Naive thymus-derived CD4-positive, alpha-beta T cell (primary cell): ENCODE measurements around the gene IFT22. TPM values are rescaled to one million over a fixed set of nuclear protein-coding genes. Genes with fewer than 3 reads are reported as not detected.
A peak's percentile ranks its signal among the peaks of the same experiment; 100 is the strongest.
"Not testable (repeated sequence)": the region's sequence is repeated elsewhere in the genome, so short reads cannot be mapped to it uniquely, and the experiment has no call there.

ENCODE experiments used
- ATAC-seq: fragments of 150-1000 bp; cut with Tn5 transposase; 2 replicates; pipeline ENCODE4 v1.10.0; 2021; ENCODE audit warnings: mild to moderate bottlenecking, moderate library complexity
- CTCF ChIA-PET: fragments of 350-600 bp; sonication (Branson Sonifier 250); formaldehyde crosslinking; loops from one replicate; lab custom pipeline; 2021; ENCODE audit warnings: antibody characterized with exemption; lab: Charles Lee
- POLR2A ChIA-PET: fragments of 350-600 bp; sonication (Branson Sonifier 250); formaldehyde crosslinking; loops from one replicate; lab custom pipeline; 2021; ENCODE audit warnings: antibody characterized with exemption, inconsistent platforms; lab: Charles Lee
- DNase-seq, 9 donors: peaks; one replicate each; pipeline versions ENCODE4 v3.0.0 to v3.0.0-alpha.2; 2020 to 2022; ENCODE audit warnings: mixed read lengths in 1 of 9
- H3K27ac ChIP-seq: one replicate; pipeline ENCODE4 v1.7.0; 2013; ENCODE audit warnings: mild to moderate bottlenecking, low read depth, low read length, moderate library complexity
- H3K27me3 ChIP-seq, 2 donors: one replicate each; pipeline ENCODE4 v1.7.0; 2013; ENCODE audit warnings: low read length in 2 of 2, mild to moderate bottlenecking in 2 of 2, moderate library complexity in 2 of 2; ENCODE audit not compliant: control insufficient read depth in 2 of 2, insufficient read depth in 2 of 2
- H3K36me3 ChIP-seq, 3 experiments: 1 replicate in 2 of 3; 2 replicates in 1 of 3; pipeline ENCODE4 v1.7.0; 2013; ENCODE audit warnings: low read length in 3 of 3, mild to moderate bottlenecking in 3 of 3, moderate library complexity in 1 of 3; ENCODE audit not compliant: insufficient read depth in 3 of 3, control insufficient read depth in 2 of 3
- H3K4me1 ChIP-seq, 2 donors: one replicate each; pipeline ENCODE4 v1.7.0; 2013; ENCODE audit warnings: low read length in 2 of 2, mild to moderate bottlenecking in 2 of 2, moderate library complexity in 1 of 2; ENCODE audit not compliant: control insufficient read depth in 2 of 2, insufficient read depth in 2 of 2
- H3K4me3 ChIP-seq: 2 replicates; pipeline ENCODE4 v1.7.0; 2013; ENCODE audit warnings: mild to moderate bottlenecking, low read length
- H3K9me3 ChIP-seq, 3 experiments: 1 replicate in 2 of 3; 2 replicates in 1 of 3; pipeline ENCODE4 v1.7.0; 2013; ENCODE audit warnings: low read length in 3 of 3; ENCODE audit not compliant: control insufficient read depth in 2 of 3
- H3K27ac Mint-ChIP-seq, 9 donors: one replicate each; pipeline ENCODE4 v1.8.0; 2020 to 2022; ENCODE audit warnings: mixed read lengths in 9 of 9, mild to moderate bottlenecking in 8 of 9, moderate library complexity in 5 of 9, inconsistent platforms in 2 of 9
- H3K27me3 Mint-ChIP-seq, 5 donors: one replicate each; pipeline ENCODE4 v1.8.0; 2021 to 2022; ENCODE audit warnings: mixed read lengths in 5 of 5, mild to moderate bottlenecking in 1 of 5
- H3K36me3 Mint-ChIP-seq, 5 donors: one replicate each; pipeline ENCODE4 v1.8.0; 2020 to 2022; ENCODE audit warnings: mixed read lengths in 5 of 5, mild to moderate bottlenecking in 3 of 5, inconsistent platforms in 1 of 5
- H3K4me1 Mint-ChIP-seq, 7 donors: one replicate each; pipeline ENCODE4 v1.8.0; 2020 to 2022; ENCODE audit warnings: mixed read lengths in 7 of 7, mild to moderate bottlenecking in 3 of 7, inconsistent platforms in 1 of 7
- H3K4me3 Mint-ChIP-seq, 10 donors: one replicate each; pipeline ENCODE4 v1.8.0; 2020 to 2022; ENCODE audit warnings: mild to moderate bottlenecking in 10 of 10, mixed read lengths in 10 of 10, moderate library complexity in 6 of 10, inconsistent platforms in 2 of 10
- H3K9me3 Mint-ChIP-seq, 11 donors: one replicate each; pipeline ENCODE4 v1.8.0; 2020 to 2022; ENCODE audit warnings: mixed read lengths in 11 of 11, mild to moderate bottlenecking in 4 of 11, inconsistent platforms in 1 of 11, moderate library complexity in 1 of 11
- intact Hi-C, 2 donors: fragments of 100-400 bp; cut with micrococcal nuclease; formaldehyde crosslinking; loops; one replicate each; pipeline ENCODE4 v1.15.1; 2023
- polyA plus RNA-seq, 2 donors: library from polyadenylated mRNA; unstranded; fragments of 300-500 nt; fragmentation: Illumina TruSeq; gene quantifications; one replicate each; pipeline ENCODE4 v1.2.3, GENCODE V29; 2021
- total RNA-seq, 6 experiments: library from RNA in 5 of 6; stranded (reverse) in 5 of 6; gene quantifications; 1 replicate in 5 of 6; 2 replicates in 1 of 6; pipeline ENCODE4 v1.2.3 and lab custom pipeline; 2021 to 2026

The IFT22 gene
- total and polyA plus RNA-seq, 7 experiments from 2014 or later: 3.7 to 12.3 (median 6.7) TPM

- H3K27ac Mint-ChIP-seq, H3K36me3 ChIP-seq, H3K27ac ChIP-seq, H3K4me3 Mint-ChIP-seq, H3K36me3 Mint-ChIP-seq, intact Hi-C loops, H3K27me3 ChIP-seq, H3K9me3 Mint-ChIP-seq, H3K9me3 ChIP-seq, H3K4me3 ChIP-seq, CTCF ChIA-PET, H3K4me1 ChIP-seq, DNase-seq, ATAC-seq, POLR2A ChIA-PET: not testable (repeated sequence)
- H3K27me3 Mint-ChIP-seq: peaks cover 6 to 16% (median 6%) of the 10 kb centered on the region in 5 donors
- peaks cover 3 to 17% (median 5%) of the 10 kb centered on the region in 7 donors for H3K4me1 Mint-ChIP-seq
These were observed 35.7 kb downstream of the IFT22 start for GRCh38 chr7:101285880-101286279.

- no peak overlapping the region for H3K4me3 ChIP-seq
- intact Hi-C loops: no loop called here
These were observed 36.4 kb downstream of the IFT22 start for GRCh38 chr7:101285171-101285570.

GRCh38 chr7:101280912-101281311 is 40.7 kb downstream of the IFT22 start:
- ATAC-seq, DNase-seq, H3K36me3 ChIP-seq, H3K4me1 ChIP-seq, H3K9me3 Mint-ChIP-seq, H3K4me3 Mint-ChIP-seq, intact Hi-C loops, H3K9me3 ChIP-seq, H3K27ac ChIP-seq, H3K36me3 Mint-ChIP-seq, H3K27me3 ChIP-seq, POLR2A ChIA-PET, H3K27ac Mint-ChIP-seq, H3K4me1 Mint-ChIP-seq, H3K4me3 ChIP-seq: not testable (repeated sequence)
- CTCF ChIA-PET: interaction anchor here (0.6 to 4.3 kb wide), 4 partner anchors 10 to 1701 kb away, joined by 3 to 68 read pairs (median 4); no protein-coding TSS in a partner anchor
- peaks cover 0 to 22% (median 2%) of the 10 kb centered on the region in 5 donors for H3K27me3 Mint-ChIP-seq

More at GRCh38 chr7:101285171-101285570, 36.4 kb downstream of the IFT22 start:
- POLR2A ChIA-PET: no interaction called here
- CTCF ChIA-PET: no interaction called here
- DNase-seq (no peak), ATAC-seq (no peak)
- H3K27me3 ChIP-seq: no peaks in the 10 kb centered on the region
- H3K9me3 Mint-ChIP-seq: peaks cover 0 to 1% (median 0%) of the 10 kb centered on the region in 11 donors
- H3K27me3 Mint-ChIP-seq: peaks cover 0 to 11% (median 0%) of the 10 kb centered on the region in 5 donors
- no peaks in the 10 kb centered on the region for H3K36me3 Mint-ChIP-seq
- H3K4me1 ChIP-seq: no peaks in the 10 kb centered on the region
- no peaks in the 10 kb centered on the region for H3K36me3 ChIP-seq
- H3K27ac ChIP-seq: no peak overlapping the region
- peaks cover 0 to 17% (median 0%) of the 10 kb centered on the region in 7 donors for H3K4me1 Mint-ChIP-seq
- no peak overlapping the region for H3K27ac Mint-ChIP-seq
- no peaks in the 10 kb centered on the region for H3K9me3 ChIP-seq
- no peak overlapping the region for H3K4me3 Mint-ChIP-seq

- no peak overlapping the region for H3K4me3 Mint-ChIP-seq
- Histone ChIP-seq H3K36me3 (no peaks in the 10 kb centered on the region), H3K27me3 (no peaks in the 10 kb centered on the region), H3K9me3 (no peaks in the 10 kb centered on the region), H3K27ac (no peak overlapping the region), H3K4me1 (no peaks in the 10 kb centered on the region), H3K4me3 (no peak overlapping the region)
- no peaks in the 10 kb centered on the region for H3K36me3 Mint-ChIP-seq
- DNase-seq (no peak), ATAC-seq (no peak)
- CTCF ChIA-PET: interaction anchor here (0.5 to 0.9 kb wide), 3 partner anchors 12 to 134 kb away, joined by 3 read pairs; no protein-coding TSS in a partner anchor
- H3K9me3 Mint-ChIP-seq: no peaks in the 10 kb centered on the region
- intact Hi-C loops: no loop called here
- H3K4me1 Mint-ChIP-seq: peaks cover 0 to 8% (median 0%) of the 10 kb centered on the region in 7 donors
- peak overlapping the region in 1 of 9 donors; percentile 9 for H3K27ac Mint-ChIP-seq
- H3K27me3 Mint-ChIP-seq: peaks cover 0 to 22% (median 2%) of the 10 kb centered on the region in 5 donors
- POLR2A ChIA-PET: no interaction called here
These were observed 42.9 kb downstream of the IFT22 start for GRCh38 chr7:101278461-101279292.

GRCh38 chr7:101277155-101277554 is 44.5 kb downstream of the IFT22 start:
- H3K36me3 Mint-ChIP-seq: no peaks in the 10 kb centered on the region
- no peak for DNase-seq
- no peak overlapping the region for H3K27ac Mint-ChIP-seq
- H3K4me1 Mint-ChIP-seq: no peaks in the 10 kb centered on the region
- H3K9me3 ChIP-seq: no peaks in the 10 kb centered on the region
- ChIA-PET CTCF (no interaction called here), POLR2A (no interaction called here)
- intact Hi-C loops: no loop called here
- H3K9me3 Mint-ChIP-seq: no peaks in the 10 kb centered on the region
- H3K27me3 Mint-ChIP-seq: peaks cover 0 to 28% (median 5%) of the 10 kb centered on the region in 5 donors
- H3K4me3 ChIP-seq: no peak overlapping the region
- no peaks in the 10 kb centered on the region for H3K27me3 ChIP-seq
- no peaks in the 10 kb centered on the region for H3K36me3 ChIP-seq
- no peaks in the 10 kb centered on the region for H3K4me1 ChIP-seq
- ATAC-seq: no peak
- H3K4me3 Mint-ChIP-seq: no peak overlapping the region
- no peak overlapping the region for H3K27ac ChIP-seq

- no peak overlapping the region for H3K27ac ChIP-seq
- Mint-ChIP-seq H3K4me3 (no peak overlapping the region), H3K27ac (no peak overlapping the region), H3K4me1 (no peaks in the 10 kb centered on the region), H3K9me3 (no peaks in the 10 kb centered on the region), H3K36me3 (no peaks in the 10 kb centered on the region), H3K27me3 (peaks cover 0 to 21% (median 6%) of the 10 kb centered on the region in 5 donors)
- ChIA-PET POLR2A (no interaction called here), CTCF (no interaction called here)
- no peak overlapping the region for H3K4me3 ChIP-seq
- no peak for ATAC-seq
- intact Hi-C loops: no loop called here
- no peak for DNase-seq
- no peaks in the 10 kb centered on the region for H3K27me3 ChIP-seq
- H3K36me3 ChIP-seq: no peaks in the 10 kb centered on the region
- H3K4me1 ChIP-seq: no peaks in the 10 kb centered on the region
- no peaks in the 10 kb centered on the region for H3K9me3 ChIP-seq
These were observed 48.4 kb downstream of the IFT22 start for GRCh38 chr7:101273206-101273605.

- Mint-ChIP-seq H3K4me3 (no peak overlapping the region), H3K9me3 (no peaks in the 10 kb centered on the region), H3K4me1 (no peaks in the 10 kb centered on the region), H3K27me3 (peaks cover 0 to 14% (median 5%) of the 10 kb centered on the region in 5 donors), H3K27ac (no peak overlapping the region), H3K36me3 (no peaks in the 10 kb centered on the region)
- intact Hi-C loops: no loop called here
- ChIA-PET CTCF (no interaction called here), POLR2A (no interaction called here)
- Histone ChIP-seq H3K4me1 (no peaks in the 10 kb centered on the region), H3K4me3 (no peak overlapping the region), H3K36me3 (no peaks in the 10 kb centered on the region), H3K27ac (no peak overlapping the region), H3K9me3 (no peaks in the 10 kb centered on the region), H3K27me3 (no peaks in the 10 kb centered on the region)
- ATAC-seq (no peak), DNase-seq (no peak)
These were observed 50.6 kb downstream of the IFT22 start for GRCh38 chr7:101271021-101271420.
